Testis (tissue), 3 donors: ENCODE results near the gene LGR5. TPM values are rescaled to one million over a fixed set of nuclear protein-coding genes. Genes with fewer than 3 reads are reported as not detected.

ENCODE experiments used
- DNase-seq: peaks from one replicate; pipeline ENCODE4 v3.0.0-alpha.2; 2019
- H3K27ac ChIP-seq, 2 donors: fragments of 200-600 bp; sonication (generic); one replicate each; pipeline ENCODE4 v1.5.1; 2019
- H3K27me3 ChIP-seq: fragments of 200-600 bp; sonication (generic); one replicate; pipeline ENCODE4 v1.5.1; 2019
- H3K36me3 ChIP-seq: fragments of 200-600 bp; sonication (generic); one replicate; pipeline ENCODE4 v1.5.1; 2017; ENCODE audit warnings: low read depth; ENCODE audit errors: missing control alignments
- H3K4me1 ChIP-seq: fragments of 200-600 bp; sonication (generic); one replicate; pipeline ENCODE4 v1.5.1; 2019
- H3K4me3 ChIP-seq, 2 donors: fragments of 200-600 bp; sonication (generic); one replicate each; pipeline ENCODE4 v1.5.1; 2017 to 2019
- H3K9me3 ChIP-seq: fragments of 200-600 bp; sonication (generic); one replicate; pipeline ENCODE4 v1.5.1; 2017
- CTCF ChIP-seq, 3 experiments: fragments of 450-650 bp in 2 of 3; fragments of 200-600 bp in 1 of 3; sonication (generic) in 1 of 3; IDR thresholded peaks; one replicate each; pipeline ENCODE4 v1.5.1; 2016 to 2019; ENCODE audit warnings: antibody characterized with exemption in 3 of 3, mild to moderate bottlenecking in 2 of 3, moderate library complexity in 1 of 3
- POLR2A ChIP-seq: fragments of 450-650 bp; IDR thresholded peaks from one replicate; pipeline ENCODE4 v1.6.1; 2017; ENCODE audit warnings: antibody characterized with exemption, mild to moderate bottlenecking, moderate library complexity
- WGBS, 2 donors: methylation state at CpG; one replicate each; pipeline ENCODE4 v1.1.5; 2018; 5-methylcytosine and 5-hydroxymethylcytosine counted together
- intact Hi-C: fragments of 100-400 bp; cut with DNase I; formaldehyde crosslinking; loops from one replicate; pipeline ENCODE4 v1.15.1; 2023; ENCODE audit warnings: low total_unique reads
- polyA plus RNA-seq: library from polyadenylated mRNA; stranded (reverse); fragments of 350-450 nt; fragmentation: Illumina TruSeq; extraction: RNeasy Lipid Tissue Mini Kit (QIAGEN cat#74804); gene quantifications from one replicate; pipeline ENCODE4 v1.2.3, GENCODE V29; 2014; ENCODE audit warnings: low read depth, low replicate concordance; ENCODE audit not compliant: insufficient read depth
- total RNA-seq, 2 donors: library from RNA; depleted of rRNA; stranded (reverse); fragments of >200 nt; gene quantifications; one replicate each; pipeline ENCODE4 v1.2.3, GENCODE V29; 2016

Gene LGR5
- total and polyA plus RNA-seq, 3 donors from 2014 or later = 0.25 to 0.39 (median 0.31) TPM

GRCh38 chr12:71411635-71412034 is 28.0 kb upstream of the LGR5 start:
- TF ChIP-seq CTCF (IDR thresholded peaks at IDR 0.05) (no peak), POLR2A (no peak)
- H3K4me3 ChIP-seq = no peak overlapping the region
- H3K4me1 ChIP-seq = no peaks in the 10 kb centered on the region
- H3K36me3 ChIP-seq = no peaks in the 10 kb centered on the region
- intact Hi-C loops = loop anchor here (10.0 kb wide), 1 partner anchor 333 kb away; no protein-coding TSS in a partner anchor
- no peak overlapping the region for H3K27ac ChIP-seq
- no peak for DNase-seq
- H3K27me3 ChIP-seq = no peaks in the 10 kb centered on the region
- no peaks in the 10 kb centered on the region for H3K9me3 ChIP-seq
- WGBS, 2 donors = 92 to 93% methylated on average over 1 of the region's 1 CpG

- peak; percentile 25 for DNase-seq
- TF ChIP-seq CTCF (IDR thresholded peaks at IDR 0.05) (peak; percentile 21 to 69 (median 54)), POLR2A (no peak)
- Histone ChIP-seq H3K36me3 (no peaks in the 10 kb centered on the region), H3K4me1 (no peaks in the 10 kb centered on the region), H3K27ac (no peak overlapping the region), H3K4me3 (no peak overlapping the region), H3K27me3 (no peaks in the 10 kb centered on the region), H3K9me3 (no peaks in the 10 kb centered on the region)
- intact Hi-C loops = loop anchor here (10.0 kb wide), 1 partner anchor 329 kb away; no protein-coding TSS in a partner anchor
- WGBS, 2 donors = 31 to 45% methylated on average over 7 of the region's 7 CpGs
These were observed 24.0 kb upstream of the LGR5 start for GRCh38 chr12:71415336-71416231.

- TF ChIP-seq POLR2A (no peak), CTCF (IDR thresholded peaks at IDR 0.05) (no peak)
- H3K36me3 ChIP-seq = no peaks in the 10 kb centered on the region
- no peak overlapping the region for H3K4me3 ChIP-seq
- no peaks in the 10 kb centered on the region for H3K27me3 ChIP-seq
- DNase-seq = no peak
- H3K9me3 ChIP-seq = no peaks in the 10 kb centered on the region
- H3K4me1 ChIP-seq = no peaks in the 10 kb centered on the region
- intact Hi-C loops = loop anchor here (10.0 kb wide), 1 partner anchor 328 kb away; no protein-coding TSS in a partner anchor
- H3K27ac ChIP-seq = no peak overlapping the region
- 91 to 98% methylated on average over 3 of the region's 3 CpGs for WGBS, 2 donors
These were observed 22.4 kb upstream of the LGR5 start for GRCh38 chr12:71417181-71417580.

GRCh38 chr12:71420775-71421406 is 18.7 kb upstream of the LGR5 start:
- TF ChIP-seq POLR2A (no peak), CTCF (IDR thresholded peaks at IDR 0.05) (no peak)
- no peak for DNase-seq
- WGBS, 2 donors = 69 to 100% methylated on average over 2 of the region's 2 CpGs

More at GRCh38 chr12:71420775-71421406, 18.7 kb upstream of the LGR5 start:
- no peaks in the 10 kb centered on the region for H3K27me3 ChIP-seq
- H3K4me1 ChIP-seq = no peaks in the 10 kb centered on the region
- intact Hi-C loops = no loop called here
- H3K4me3 ChIP-seq = no peak overlapping the region
- H3K36me3 ChIP-seq = no peaks in the 10 kb centered on the region
- no peak overlapping the region for H3K27ac ChIP-seq
- H3K9me3 ChIP-seq = no peaks in the 10 kb centered on the region
